Kidney (tissue), 14 donors: ENCODE data around the gene HRAS. TPM values are rescaled to one million over a fixed set of nuclear protein-coding genes. Genes with fewer than 3 reads are reported as not detected.

Source experiments
- DNase-seq, 5 donors: peaks; one replicate each; pipeline ENCODE4 v3.0.0-alpha.2; 2013 to 2020
- FAIRE-seq: peaks from 2 replicates; lab custom pipeline; 2012; peaks lifted over from hg19 to GRCh38; lab: Jason Lieb, UNC
- H3K27ac ChIP-seq, 2 donors: one replicate each; pipeline ENCODE4 v1.7.0; 2013; ENCODE audit warnings: low read depth in 2 of 2, low read length in 2 of 2, inconsistent platforms in 1 of 2
- H3K27me3 ChIP-seq: one replicate; pipeline ENCODE4 v1.7.1; 2013; ENCODE audit warnings: low read length, inconsistent platforms; ENCODE audit not compliant: control insufficient read depth, insufficient read depth
- H3K36me3 ChIP-seq, 3 donors: one replicate each; pipeline versions ENCODE4 v1.7.0 to v1.7.1; 2013; ENCODE audit warnings: low read length in 3 of 3, control low read depth in 1 of 3, inconsistent platforms in 1 of 3; ENCODE audit not compliant: insufficient read depth in 3 of 3, control insufficient read depth in 2 of 3
- H3K4me1 ChIP-seq, 3 donors: one replicate each; pipeline versions ENCODE4 v1.7.0 to v1.7.1; 2013; ENCODE audit warnings: low read length in 3 of 3, inconsistent platforms in 1 of 3, low read depth in 1 of 3; ENCODE audit not compliant: control insufficient read depth in 2 of 3, insufficient read depth in 2 of 3
- H3K4me3 ChIP-seq, 3 donors: one replicate each; pipeline versions ENCODE4 v1.7.0 to v1.8.1; 2013; ENCODE audit warnings: low read length in 3 of 3, control low read depth in 1 of 3, inconsistent platforms in 1 of 3
- H3K9ac ChIP-seq, 3 donors: one replicate each; pipeline versions ENCODE4 v1.7.0 to v1.7.1; 2013; ENCODE audit warnings: low read length in 3 of 3, control low read depth in 1 of 3, inconsistent platforms in 1 of 3
- H3K9me3 ChIP-seq, 3 donors: one replicate each; pipeline versions ENCODE4 v1.7.0 to v1.7.1; 2013; ENCODE audit warnings: low read length in 3 of 3, control low read depth in 1 of 3, inconsistent platforms in 1 of 3; ENCODE audit not compliant: control insufficient read depth in 2 of 3, insufficient read depth in 1 of 3
- CTCF ChIP-seq: IDR thresholded peaks from 3 replicates; pipeline ENCODE4 v1.5.1; 2012; ENCODE audit warnings: mild to moderate bottlenecking, moderate library complexity, borderline replicate concordance; ENCODE audit not compliant: insufficient read depth; ENCODE audit errors: extremely low read depth
- intact Hi-C: fragments of 100-400 bp; cut with DNase I; formaldehyde crosslinking; loops from one replicate; pipeline ENCODE4 v1.11.1; 2022
- polyA plus RNA-seq: library from polyadenylated mRNA; stranded (reverse); fragments of 350-450 nt; fragmentation: Illumina TruSeq; extraction: RNeasy Lipid Tissue Mini Kit (QIAGEN cat#74804); gene quantifications from one replicate; pipeline ENCODE4 v1.2.3, GENCODE V29; 2014; ENCODE audit warnings: low read depth, low replicate concordance; ENCODE audit not compliant: insufficient read depth
- total RNA-seq: library from RNA; stranded (reverse); fragmentation: NEBNext Ultra II Directional; extraction: Animal tissue kit (Norgen Biotek cat#: 25700); gene quantifications from one replicate; pipeline ENCODE4 v1.2.1, GENCODE V29; 2021
- donor health status: control.
- donor health status: control.
- donor health status: control.
- donor health status: control.
- donor health status: control.
- donor health status: DM: yes; HTN: yes; CAD: no.
- donor health status: Normal renal cell carcinoma (clear cell type).

Gene HRAS
- total and polyA plus RNA-seq, 2 donors from 2014 or later: 66.1 to 100 TPM

GRCh38 chr11:537622-538430 lies 2.5 kb upstream of the HRAS start:
- TF ChIP-seq CTCF: no peak
- Histone ChIP-seq H3K27ac (no peak overlapping the region), H3K4me1 (peaks cover 0 to 23% (median 4%) of the 10 kb centered on the region in 3 donors), H3K4me3 (peak overlapping the region in 2 of 3 donors; percentile 2 to 40), H3K9ac (no peak overlapping the region), H3K27me3 (no peaks in the 10 kb centered on the region), H3K9me3 (no peaks in the 10 kb centered on the region), H3K36me3 (no peaks in the 10 kb centered on the region)
- FAIRE-seq (no peak), DNase-seq (peak in 3 of 5 donors; percentile 7 to 70 (median 55))
- intact Hi-C loops: no loop called here

- FAIRE-seq (no peak), DNase-seq (peak; percentile 88 to 97 (median 93))
- peak within 1 kb of the TSS; percentile 61 to 67 for H3K27ac ChIP-seq
- intact Hi-C loops: no loop called here
- H3K4me3 ChIP-seq: peak within 1 kb of the TSS in 2 of 3 donors; percentile 2 to 40
- H3K4me1 ChIP-seq: peaks cover 0 to 23% (median 4%) of the 10 kb centered on the region in 3 donors
- H3K36me3 ChIP-seq: no peaks in the 10 kb centered on the region
- no peak for TF ChIP-seq CTCF
- no peak within 1 kb of the TSS for H3K9ac ChIP-seq
- no peaks in the 10 kb centered on the region for H3K27me3 ChIP-seq
- H3K9me3 ChIP-seq: no peaks in the 10 kb centered on the region
Observed at GRCh38 chr11:536841-537621, 1.7 kb upstream of the HRAS start, which contains the start of gene LRRC56. TSS of gene LRRC56 (plus strand) at chr11:537527. CDS start at chr11:540685, 3,158 bp downstream.

- intact Hi-C loops: no loop called here
- no peak for DNase-seq
- Histone ChIP-seq H3K27me3 (no peaks in the 10 kb centered on the region), H3K4me1 (peaks cover 0 to 23% (median 4%) of the 10 kb centered on the region in 3 donors), H3K27ac (no peak overlapping the region), H3K9ac (no peak overlapping the region), H3K9me3 (no peaks in the 10 kb centered on the region), H3K36me3 (no peaks in the 10 kb centered on the region), H3K4me3 (peak overlapping the region in 1 of 3 donors; percentile 67)
- TF ChIP-seq CTCF: no peak
- FAIRE-seq: no peak
Observed at GRCh38 chr11:535210-535518, 212 bp downstream of the HRAS start.
